Measurements from ENCODE around the gene ZBTB38. TPM values are rescaled to one million over a fixed set of nuclear protein-coding genes. Genes with fewer than 3 reads are reported as not detected.

Gene ZBTB38
- total and polyA plus RNA-seq, 2 experiments from 2014 or later: 8.7 to 11.5 TPM

DNA sequence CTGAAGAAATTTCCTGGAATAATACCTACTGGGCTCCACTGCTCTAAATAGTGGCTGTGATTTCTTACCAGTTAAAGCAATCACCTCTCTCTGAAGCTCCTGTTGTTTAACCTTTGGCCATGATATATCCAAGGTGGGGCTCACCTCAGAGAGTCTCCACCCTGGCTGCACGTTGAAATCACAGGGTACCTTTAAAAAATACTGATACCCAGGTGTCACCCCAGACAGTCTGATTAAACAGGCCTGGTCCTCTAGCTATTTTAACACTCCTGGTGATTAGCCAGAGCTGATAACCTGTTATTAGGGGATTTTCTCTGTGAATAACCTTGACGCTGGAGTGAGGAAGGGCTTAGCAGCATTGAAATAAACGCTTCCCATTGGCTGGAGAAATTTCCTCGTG, 22.3 kb upstream of the ZBTB38 start (continued):
- TF ChIP-seq ZNF462 (CRISPR knock-in tag; IDR thresholded peaks at IDR 0.05) (no peak), ETS1 (IDR thresholded peaks at IDR 0.05) (no peak)

DNA sequence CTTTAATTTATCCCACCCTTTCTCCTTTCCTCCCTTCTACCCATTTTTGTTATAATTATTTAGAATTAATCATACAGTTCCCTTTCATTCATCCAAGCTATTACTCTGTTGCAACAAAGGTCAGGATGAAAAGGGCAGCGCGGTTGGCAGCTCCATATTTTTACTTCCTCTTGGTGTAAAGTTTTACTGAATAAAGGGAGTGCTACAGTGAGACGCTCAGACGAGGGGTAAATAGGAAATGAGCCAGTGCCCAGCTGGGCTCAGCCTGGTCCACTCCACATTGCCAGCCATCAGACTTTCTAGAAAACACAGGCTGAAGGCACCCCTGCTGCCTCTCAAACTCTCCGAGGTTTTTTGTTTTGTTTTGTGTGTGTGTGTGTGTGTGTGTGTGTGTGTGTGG, 21.9 kb upstream of the ZBTB38 start:
- H3K27me3 ChIP-seq (ENCODE audit: insufficient read depth): no peaks in the 10 kb centered on the region
- Mint-ChIP-seq H3K4me3 (no peak overlapping the region), H3K4me1 (peaks cover 18% of the 10 kb centered on the region; the same call in 2 of the 3 replicates), H3K36me3 (ENCODE audit: low read depth) (no peaks in the 10 kb centered on the region), H3K27me3 (ENCODE audit: insufficient read depth, low read depth, poor library complexity) (peaks cover 12% of the 10 kb centered on the region), H3K27ac (no peak overlapping the region), H3K9me3 (no peaks in the 10 kb centered on the region; the same call in 2 of the 3 replicates)
- H3K79me2 ChIP-seq (replicated peaks; ENCODE audit: insufficient read depth): no peaks in the 10 kb centered on the region
- peaks cover 13% of the 10 kb centered on the region for H3K4me1 ChIP-seq (ENCODE audit: insufficient read depth)
- DNase-seq (ENCODE audit: low spot score) (no peak), ATAC-seq (no peak)
- no peak overlapping the region for H3K4me3 ChIP-seq
- H3K4me2 ChIP-seq: no peak overlapping the region
- H2AFZ ChIP-seq: 0 out of 2 replicates have a peak overlapping the region, but pooled peaks have one; percentile 43
- H3K9me2 ChIP-seq (ENCODE audit: insufficient read depth): peaks cover 3% of the 10 kb centered on the region; the same call in 1 of the 2 replicates
- H3K27ac ChIP-seq (ENCODE audit: low read depth): no peak overlapping the region
- H4K20me1 ChIP-seq (replicated peaks; ENCODE audit: insufficient read depth): no peaks in the 10 kb centered on the region
- no peaks in the 10 kb centered on the region for H3F3A ChIP-seq (replicated peaks; ENCODE audit: low read depth)
- no peaks in the 10 kb centered on the region for H3K36me3 ChIP-seq (ENCODE audit: insufficient read depth)
- no peak for TF ChIP-seq POLR2AphosphoS5 (IDR thresholded peaks at IDR 0.05; ENCODE audit: low read depth)
- TF ChIP-seq STAT1 (IDR thresholded peaks at IDR 0.05; ENCODE audit: unreplicated experiment): no peak
- no peak for TF ChIP-seq CTCF (conservative IDR thresholded peaks at IDR 0.05; ENCODE audit: low read depth in 2 of 2)
- no peak for TF ChIP-seq NANOG (IDR thresholded peaks at IDR 0.05; ENCODE audit: borderline replicate concordance)
- no peak for TF ChIP-seq CREB1 (CRISPR knock-in tag; IDR thresholded peaks at IDR 0.05; ENCODE audit: low read depth)
- no peak for TF ChIP-seq JUNB (IDR thresholded peaks at IDR 0.05; ENCODE audit: unreplicated experiment)
- no peak for TF ChIP-seq ETS1 (IDR thresholded peaks at IDR 0.05)
- TF ChIP-seq REST (IDR thresholded peaks at IDR 0.05; ENCODE audit: unreplicated experiment): no peak
- TF ChIP-seq EZH2 (IDR thresholded peaks at IDR 0.05; ENCODE audit: low read depth, unreplicated experiment): no peak
- TF ChIP-seq EZH2phosphoT487 (IDR thresholded peaks at IDR 0.05; ENCODE audit: unreplicated experiment): no peak
- no peak for TF ChIP-seq ZNF114 (CRISPR knock-in tag; IDR thresholded peaks at IDR 0.05)

All from GM23338 (cell line).